HG02852 (cell line): ENCODE results near the gene SMIM44.
"Not testable (repeated sequence)": the region's sequence is repeated elsewhere in the genome, so short reads cannot be mapped to it uniquely, and the experiment has no call there.

Experiments
- ATAC-seq: cut with Tn5 transposase; IDR thresholded peaks from one replicate; pipeline ENCODE4 v1.9.1; 2021; ENCODE audit warnings: mild to moderate bottlenecking, moderate library complexity; ENCODE audit not compliant: unreplicated experiment

The SMIM44 gene

DNA sequence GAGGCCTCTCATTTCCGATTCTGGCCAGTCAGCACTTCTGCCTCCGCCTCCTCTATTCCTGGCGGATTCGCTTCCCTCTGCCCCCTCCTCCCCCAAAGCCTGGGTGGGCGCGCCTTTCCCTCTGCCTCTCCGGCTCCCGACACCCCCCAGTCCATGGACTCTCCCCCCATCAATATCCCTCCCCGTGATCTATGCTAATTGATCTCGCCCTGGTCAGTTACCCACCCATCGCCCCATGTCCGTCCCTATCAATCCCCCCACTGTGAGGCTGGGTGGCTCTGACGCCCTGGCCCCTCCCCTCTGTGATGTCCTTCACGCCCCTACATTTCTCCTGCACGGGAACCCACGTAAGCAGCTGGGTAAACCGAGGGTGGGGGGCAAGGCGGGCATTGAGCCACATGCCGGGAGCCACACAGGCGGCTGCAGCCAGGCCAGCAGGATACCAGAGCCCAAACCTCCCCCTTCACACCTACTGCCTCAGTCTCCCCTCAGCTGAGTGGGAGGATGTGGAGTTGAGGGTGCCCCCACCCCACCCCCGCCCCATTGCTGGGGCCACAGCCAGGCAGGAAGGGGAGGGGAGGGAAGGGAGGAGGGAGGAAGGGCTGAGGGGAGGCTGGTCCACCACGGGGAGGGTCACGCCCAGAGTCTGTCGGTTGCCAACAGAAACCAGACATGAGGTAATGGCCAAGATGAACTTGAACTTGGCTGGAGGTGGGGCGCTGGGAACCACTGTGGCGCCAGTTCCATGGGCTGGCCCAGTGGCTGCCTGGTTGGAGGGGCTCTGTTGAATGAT, 24.0 kb downstream of the SMIM44 start:
- ATAC-seq, result no peak

- ATAC-seq, result no peak
These were observed 24.8 kb downstream of the SMIM44 start for GRCh38 chr19:3458229-3459088.

- ATAC-seq, result no peak
These were observed 25.6 kb downstream of the SMIM44 start for GRCh38 chr19:3457528-3458228.

DNA sequence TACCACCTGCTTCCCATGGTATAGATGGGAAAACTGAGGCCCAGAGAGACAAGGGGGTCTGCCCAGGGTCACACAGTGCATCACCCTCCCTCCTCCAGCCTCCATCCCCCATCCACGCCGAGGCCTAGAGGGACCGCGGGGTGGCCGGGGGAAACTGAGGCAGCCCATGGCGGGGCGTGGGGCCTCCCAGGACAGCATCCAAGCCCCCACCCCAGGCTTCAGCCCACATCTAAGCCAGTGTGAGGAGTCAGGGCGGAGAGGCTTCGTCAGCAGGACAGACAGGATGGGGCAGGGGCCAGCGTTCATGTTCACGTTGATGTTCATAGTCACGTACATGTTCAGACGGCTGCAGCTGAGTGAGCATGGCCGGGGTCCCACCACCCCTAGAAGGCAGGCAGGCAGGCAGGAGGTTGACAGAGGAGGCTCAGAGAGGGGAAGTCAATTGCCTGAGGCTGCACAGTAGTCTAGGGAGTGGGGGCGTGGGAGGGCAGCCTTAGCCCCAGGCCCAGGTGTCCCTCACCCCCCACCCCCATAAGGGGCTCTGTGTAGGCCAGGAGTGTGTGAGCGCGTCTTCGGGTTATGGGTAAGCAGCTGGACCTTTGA, 26.2 kb downstream of the SMIM44 start:
- ATAC-seq, result no peak

DNA sequence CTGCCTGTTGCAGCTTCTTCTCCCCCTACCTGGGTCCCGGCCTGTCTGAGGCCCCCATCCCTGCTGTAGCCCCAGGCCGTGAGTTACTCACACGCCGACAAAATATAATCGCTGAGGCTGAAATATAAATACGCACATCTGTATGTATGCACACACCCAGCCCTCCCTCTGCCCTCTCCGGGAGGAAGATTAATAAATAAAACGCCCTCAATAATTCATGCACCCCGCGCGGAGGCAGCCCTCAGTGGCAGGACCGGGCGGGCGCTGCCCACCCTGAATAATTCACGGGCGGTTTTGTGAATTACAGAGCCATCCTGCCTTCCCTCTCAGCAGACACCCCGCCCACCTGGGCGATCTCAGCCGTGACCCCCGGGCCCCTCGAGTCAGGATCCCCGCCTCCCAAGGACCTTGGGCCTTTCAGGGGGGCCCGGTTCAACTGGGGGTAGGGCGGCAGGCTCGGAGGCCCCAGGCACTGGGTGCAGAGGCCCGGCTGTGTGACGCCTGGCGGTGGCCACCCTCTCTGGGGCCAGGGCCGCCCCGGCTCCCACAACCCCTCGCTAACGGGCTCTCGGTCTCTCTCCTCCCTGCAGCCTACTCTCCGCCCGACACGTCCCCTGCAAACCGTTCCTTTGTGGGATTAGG, 27.2 kb downstream of the SMIM44 start:
- no peak for ATAC-seq

DNA sequence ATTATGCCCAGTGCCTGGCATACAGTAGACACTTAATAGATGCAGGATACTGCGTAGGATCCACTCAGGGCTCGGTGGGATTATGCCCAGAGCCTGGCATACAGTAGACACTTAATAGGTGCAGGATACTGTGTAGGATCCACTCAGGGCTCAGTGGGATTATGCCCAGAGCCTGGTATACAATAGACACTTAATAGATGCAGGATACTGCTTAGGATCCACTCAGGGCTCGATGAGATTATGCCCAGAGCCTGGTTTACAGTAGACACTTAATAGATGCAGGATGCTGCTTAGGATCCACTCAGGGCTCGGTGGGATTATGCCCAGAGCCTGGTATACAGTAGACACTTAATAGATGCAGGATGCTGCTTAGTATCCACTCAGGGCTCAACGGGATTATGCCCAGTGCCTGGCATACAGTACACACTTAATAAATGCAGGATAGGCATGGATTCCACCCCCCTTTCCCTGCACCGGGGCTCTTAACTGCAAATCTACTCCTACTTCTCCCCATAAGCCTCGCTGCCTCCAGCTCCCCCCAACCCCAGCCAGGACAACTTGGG, 27.8 kb downstream of the SMIM44 start:
- no peak for ATAC-seq

DNA sequence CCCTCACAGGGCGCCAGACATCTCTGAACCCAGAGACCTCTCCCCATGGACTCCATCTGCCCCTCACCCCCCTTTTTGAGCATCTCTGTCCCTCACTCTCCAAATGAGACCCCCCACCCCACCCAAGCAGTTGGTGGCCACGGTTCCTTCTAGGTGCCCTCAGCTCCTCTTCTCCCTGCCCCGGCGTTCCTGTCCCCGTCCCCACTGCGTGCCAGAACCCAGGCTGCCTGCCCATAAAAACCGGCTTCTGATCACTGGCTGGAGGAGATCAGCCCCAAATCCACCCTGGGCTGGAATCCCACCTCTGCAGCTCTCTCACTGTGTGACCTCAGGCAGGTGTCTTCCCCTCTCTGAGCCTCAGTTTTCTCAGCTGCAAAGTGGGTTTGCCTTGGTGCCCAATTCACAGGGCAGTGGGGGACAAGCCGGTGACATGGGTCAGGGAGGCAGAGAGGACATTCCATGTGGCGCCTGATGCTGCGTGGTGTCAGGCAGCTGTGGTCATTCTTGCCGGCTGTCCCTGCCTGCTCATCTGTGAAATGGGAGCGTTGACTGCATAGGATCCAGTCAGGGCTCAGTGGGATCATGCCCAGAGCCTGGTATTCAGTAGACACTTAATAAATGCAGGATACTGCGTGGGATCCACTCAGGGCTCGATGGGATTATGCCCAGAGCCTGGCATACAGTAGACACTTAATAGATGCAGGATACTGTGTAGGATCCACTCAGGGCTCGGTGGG, 28.4 kb downstream of the SMIM44 start:
- no peak for ATAC-seq

- ATAC-seq, result no peak
These were observed 29.4 kb downstream of the SMIM44 start for GRCh38 chr19:3453840-3454239.

GRCh38 chr19:3452942-3453214, 30.4 kb downstream of the SMIM44 start:
- not testable (repeated sequence) for ATAC-seq

GRCh38 chr19:3452171-3452941, 30.9 kb downstream of the SMIM44 start:
- no peak for ATAC-seq

DNA sequence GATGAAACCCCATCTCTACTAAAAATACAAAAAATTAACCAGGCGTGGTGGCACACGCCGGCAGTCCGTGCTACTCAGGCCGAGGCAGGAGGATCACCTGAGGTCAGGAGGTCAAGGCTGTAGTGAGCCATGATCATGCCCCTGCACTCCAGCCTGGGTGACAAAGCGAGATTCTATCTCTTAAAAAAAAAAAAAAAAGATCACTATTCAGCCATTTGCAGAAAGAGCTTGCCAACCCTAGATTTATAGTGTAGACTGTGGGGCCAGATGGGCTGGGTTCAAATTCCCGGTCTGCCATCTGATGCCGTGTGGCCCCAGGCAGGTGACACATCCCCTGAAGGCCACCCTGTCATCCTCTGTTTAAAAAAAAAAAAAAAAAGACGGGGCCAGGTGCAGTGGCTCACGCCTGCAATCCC, 31.8 kb downstream of the SMIM44 start:
- ATAC-seq, result no peak

DNA sequence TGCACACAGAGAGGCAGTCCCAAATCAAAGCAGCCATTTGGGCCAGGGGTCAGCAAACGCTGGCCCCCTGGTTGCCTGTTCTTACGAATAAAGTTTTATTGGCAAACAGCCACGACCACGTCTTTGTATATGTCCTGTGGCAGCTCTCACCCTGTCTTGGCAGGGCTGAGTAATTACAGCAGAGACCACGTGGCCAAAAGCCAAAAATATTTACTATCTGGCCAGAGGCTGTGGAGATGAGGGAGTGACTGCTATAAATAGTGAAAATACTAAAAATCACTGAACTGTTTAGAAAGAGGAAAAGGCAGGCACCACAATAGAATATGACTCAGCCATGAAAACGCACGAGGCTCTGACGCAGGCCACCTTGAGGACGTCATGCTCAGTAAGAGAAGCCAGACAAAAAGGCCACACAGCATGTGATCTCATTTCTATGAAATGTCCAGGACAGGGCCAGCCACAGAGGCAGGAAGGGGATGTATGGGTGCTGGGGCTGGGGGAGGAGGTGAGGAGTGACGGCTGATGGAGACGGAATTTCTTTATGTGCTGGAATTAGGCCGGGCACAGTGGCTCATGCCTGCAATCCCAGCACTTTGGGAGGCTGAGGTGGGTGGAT, 32.3 kb downstream of the SMIM44 start:
- no peak for ATAC-seq

DNA sequence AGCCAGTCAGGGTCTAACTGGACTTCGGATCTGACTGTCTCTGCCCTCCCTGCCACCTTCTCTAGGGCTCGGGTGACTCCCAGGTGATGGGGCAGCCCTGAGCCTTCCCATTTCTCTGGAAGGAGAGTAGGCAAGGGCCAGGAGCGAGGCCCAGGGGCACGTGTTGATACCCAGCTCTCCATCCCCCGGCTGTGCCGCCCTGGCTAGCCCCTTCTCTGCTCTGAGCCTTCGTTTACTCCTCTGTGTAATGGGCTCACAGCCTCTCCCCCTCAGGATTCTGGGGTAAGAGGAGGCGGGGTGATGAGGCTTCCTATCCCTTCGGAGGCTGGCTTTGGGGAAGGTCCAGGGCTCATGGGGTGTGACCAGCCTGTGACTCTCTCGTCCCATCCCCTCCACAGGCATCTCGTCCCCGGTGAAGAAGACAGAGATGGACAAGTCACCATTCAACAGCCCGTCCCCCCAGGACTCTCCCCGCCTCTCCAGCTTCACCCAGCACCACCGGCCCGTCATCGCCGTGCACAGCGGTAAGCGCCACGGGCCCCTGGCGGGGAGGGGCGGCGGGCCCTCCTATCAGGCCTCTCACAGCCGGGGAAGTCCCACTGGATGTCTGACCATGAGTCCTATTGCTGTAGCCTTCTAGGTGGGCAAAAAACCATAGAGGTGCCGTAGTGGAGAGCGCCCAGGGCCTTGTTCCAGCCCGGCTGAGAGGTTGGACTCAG, 34.5 kb downstream of the SMIM44 start:
- no peak for ATAC-seq

GRCh38 chr19:3446657-3447056, 36.6 kb downstream of the SMIM44 start:
- not testable (repeated sequence) for ATAC-seq

DNA sequence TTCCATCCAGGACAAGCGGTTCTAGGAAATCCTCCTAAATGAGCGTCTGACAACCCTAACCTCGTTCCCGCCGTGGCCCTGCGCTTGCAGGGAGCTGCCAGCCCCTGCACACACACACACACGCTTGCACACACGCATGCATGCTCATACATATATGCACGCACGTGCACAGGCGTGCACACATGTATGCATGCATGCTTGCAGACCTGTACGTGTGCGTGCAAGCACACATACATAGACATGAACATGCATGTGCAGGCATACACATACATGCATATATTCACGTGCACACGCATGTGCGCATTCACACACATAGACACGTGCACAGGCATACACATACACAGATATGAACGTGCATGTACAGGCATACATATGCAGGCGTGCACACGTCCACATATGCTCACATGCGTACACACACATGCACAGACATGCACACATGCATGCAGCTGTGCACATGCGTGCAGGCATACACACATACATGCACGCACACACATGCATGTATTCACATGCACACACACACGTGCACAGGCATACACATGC, 38.5 kb downstream of the SMIM44 start:
- ATAC-seq, result no peak

DNA sequence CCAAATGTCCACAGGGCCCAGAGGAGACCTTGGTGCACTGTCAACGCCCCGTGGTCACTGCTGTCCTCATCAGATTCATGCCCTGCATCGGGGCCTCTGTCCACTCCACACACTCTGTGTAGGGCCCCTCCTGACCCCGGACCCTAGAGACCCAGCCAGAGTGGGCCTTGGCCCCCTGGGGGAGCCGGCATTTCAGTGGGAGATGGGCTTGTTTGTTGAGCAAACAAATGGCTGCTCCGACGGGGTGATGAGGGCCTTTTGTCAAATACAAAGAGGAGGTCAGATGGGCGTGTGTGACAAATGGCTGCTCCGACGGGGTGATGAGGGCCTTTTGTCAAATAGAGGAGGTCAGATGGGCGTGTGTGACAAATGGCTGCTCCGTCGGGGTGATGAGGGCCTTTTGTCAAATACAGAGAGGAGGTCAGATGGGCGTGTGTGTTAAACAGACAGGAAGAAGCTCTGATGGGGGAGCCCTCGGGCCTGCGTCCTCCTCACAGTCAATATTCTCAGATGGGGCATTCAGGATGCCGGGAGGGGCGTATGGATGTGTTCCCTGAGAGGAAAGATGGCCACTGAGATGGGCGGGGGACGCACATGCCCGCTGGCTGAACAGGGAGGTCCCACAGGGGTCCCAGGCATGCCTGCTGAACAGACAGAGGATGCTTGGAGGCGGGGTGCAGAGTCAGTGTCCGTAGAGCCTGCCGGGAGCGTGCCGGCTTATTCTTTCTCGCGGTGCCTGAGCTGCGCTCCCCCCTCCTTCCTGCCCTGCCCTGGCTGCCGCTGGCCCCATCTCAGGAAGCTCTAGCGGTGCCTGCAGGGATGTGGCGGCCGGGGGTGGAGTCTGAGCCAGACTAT, 39.2 kb downstream of the SMIM44 start:
- ATAC-seq, result no peak
